Activated naive CD8-positive, alpha-beta T cell treated with anti-CD3 and anti-CD28 coated beads, Interleukin-2, amount 50 U/mL, for 24 hours (primary cell): Measurements from ENCODE around the gene PEX26.
A peak's percentile ranks its signal among the peaks of the same experiment; 100 is the strongest.
"Not testable (repeated sequence)": the region's sequence is repeated elsewhere in the genome, so short reads cannot be mapped to it uniquely, and the experiment has no call there.

Experiments used
- ATAC-seq: fragments of 150-1000 bp; cut with Tn5 transposase; one replicate; pipeline ENCODE4 v1.10.0; 2021
- DNase-seq: peaks from one replicate; pipeline ENCODE4 v3.0.0; 2021
- H3K27ac Mint-ChIP-seq: one replicate; pipeline ENCODE4 v1.8.0; 2021; ENCODE audit warnings: mild to moderate bottlenecking, mixed read lengths
- H3K27me3 Mint-ChIP-seq: one replicate; pipeline ENCODE4 v1.8.0; 2021; ENCODE audit warnings: mixed read lengths
- H3K36me3 Mint-ChIP-seq: one replicate; pipeline ENCODE4 v1.8.0; 2021; ENCODE audit warnings: low read depth, mixed read lengths
- H3K4me1 Mint-ChIP-seq: one replicate; pipeline ENCODE4 v1.8.0; 2021; ENCODE audit warnings: mixed read lengths
- H3K4me3 Mint-ChIP-seq: one replicate; pipeline ENCODE4 v1.8.0; 2021; ENCODE audit warnings: mild to moderate bottlenecking, moderate library complexity, mixed read lengths
- H3K9me3 Mint-ChIP-seq: one replicate; pipeline ENCODE4 v1.8.0; 2021; ENCODE audit warnings: mixed read lengths

Gene PEX26

GRCh38 chr22:18048441-18048898, 29.3 kb upstream of the PEX26 start:
- Mint-ChIP-seq H3K27me3 (peaks cover 9% of the 10 kb centered on the region), H3K9me3 (no peaks in the 10 kb centered on the region), H3K27ac (no peak overlapping the region), H3K4me3 (no peak overlapping the region), H3K4me1 (no peaks in the 10 kb centered on the region), H3K36me3 (no peaks in the 10 kb centered on the region)
- ATAC-seq (no peak), DNase-seq (no peak)

GRCh38 chr22:18050065-18050464, 27.7 kb upstream of the PEX26 start:
- DNase-seq (no peak), ATAC-seq (no peak)
- Mint-ChIP-seq H3K4me1 (no peaks in the 10 kb centered on the region), H3K36me3 (no peaks in the 10 kb centered on the region), H3K27ac (no peak overlapping the region), H3K9me3 (no peaks in the 10 kb centered on the region), H3K4me3 (no peak overlapping the region), H3K27me3 (peaks cover 9% of the 10 kb centered on the region)

GRCh38 chr22:18051113-18051512, 26.7 kb upstream of the PEX26 start:
- H3K4me3 Mint-ChIP-seq, H3K27ac Mint-ChIP-seq, DNase-seq, ATAC-seq, H3K27me3 Mint-ChIP-seq, H3K9me3 Mint-ChIP-seq, H3K4me1 Mint-ChIP-seq, H3K36me3 Mint-ChIP-seq: not testable (repeated sequence)

GRCh38 chr22:18053216-18053946, 24.4 kb upstream of the PEX26 start:
- H3K36me3 Mint-ChIP-seq, DNase-seq, H3K4me3 Mint-ChIP-seq, ATAC-seq, H3K4me1 Mint-ChIP-seq, H3K27ac Mint-ChIP-seq, H3K9me3 Mint-ChIP-seq, H3K27me3 Mint-ChIP-seq: not testable (repeated sequence)

GRCh38 chr22:18055619-18056160, 22.1 kb upstream of the PEX26 start:
- Mint-ChIP-seq H3K36me3 (no peaks in the 10 kb centered on the region), H3K4me3 (no peak overlapping the region), H3K4me1 (peaks cover 13% of the 10 kb centered on the region), H3K27ac (no peak overlapping the region), H3K27me3 (peaks cover 3% of the 10 kb centered on the region), H3K9me3 (no peaks in the 10 kb centered on the region)
- DNase-seq (no peak), ATAC-seq (no peak)

- H3K9me3 Mint-ChIP-seq = no peaks in the 10 kb centered on the region
- DNase-seq = no peak
- peak; percentile 38 for ATAC-seq
- peaks cover 13% of the 10 kb centered on the region for H3K4me1 Mint-ChIP-seq
- no peak overlapping the region for H3K4me3 Mint-ChIP-seq
- H3K36me3 Mint-ChIP-seq = no peaks in the 10 kb centered on the region
- peaks cover 3% of the 10 kb centered on the region for H3K27me3 Mint-ChIP-seq
- peak overlapping the region; percentile 26 for H3K27ac Mint-ChIP-seq
Observed at GRCh38 chr22:18056161-18056666, 21.6 kb upstream of the PEX26 start.

- H3K27me3 Mint-ChIP-seq = peaks cover 3% of the 10 kb centered on the region
- H3K4me3 Mint-ChIP-seq = no peak overlapping the region
- peaks cover 15% of the 10 kb centered on the region for H3K4me1 Mint-ChIP-seq
- ATAC-seq (no peak), DNase-seq (no peak)
- no peaks in the 10 kb centered on the region for H3K9me3 Mint-ChIP-seq
- no peaks in the 10 kb centered on the region for H3K36me3 Mint-ChIP-seq
- H3K27ac Mint-ChIP-seq = no peak overlapping the region
Observed at GRCh38 chr22:18056807-18057474, 20.8 kb upstream of the PEX26 start.

GRCh38 chr22:18057568-18058209, 20.1 kb upstream of the PEX26 start:
- ATAC-seq = no peak
- Mint-ChIP-seq H3K36me3 (no peaks in the 10 kb centered on the region), H3K9me3 (no peaks in the 10 kb centered on the region), H3K4me1 (peaks cover 15% of the 10 kb centered on the region), H3K27ac (no peak overlapping the region), H3K4me3 (no peak overlapping the region), H3K27me3 (peaks cover 3% of the 10 kb centered on the region)
- peak; percentile 25 for DNase-seq

- Mint-ChIP-seq H3K27ac (no peak overlapping the region), H3K27me3 (peaks cover 3% of the 10 kb centered on the region), H3K9me3 (no peaks in the 10 kb centered on the region), H3K4me1 (peaks cover 15% of the 10 kb centered on the region), H3K36me3 (no peaks in the 10 kb centered on the region), H3K4me3 (no peak overlapping the region)
- DNase-seq (no peak), ATAC-seq (no peak)
Observed at GRCh38 chr22:18058371-18059093, 19.3 kb upstream of the PEX26 start.

- no peaks in the 10 kb centered on the region for H3K36me3 Mint-ChIP-seq
- no peaks in the 10 kb centered on the region for H3K9me3 Mint-ChIP-seq
- ATAC-seq (no peak), DNase-seq (no peak)
- peaks cover 15% of the 10 kb centered on the region for H3K4me1 Mint-ChIP-seq
- H3K4me3 Mint-ChIP-seq = no peak overlapping the region
- H3K27me3 Mint-ChIP-seq = peaks cover 3% of the 10 kb centered on the region
- no peak overlapping the region for H3K27ac Mint-ChIP-seq
Observed at GRCh38 chr22:18059094-18059417, 18.7 kb upstream of the PEX26 start.

- ATAC-seq (no peak), DNase-seq (no peak)
- Mint-ChIP-seq H3K9me3 (no peaks in the 10 kb centered on the region), H3K27me3 (peaks cover 3% of the 10 kb centered on the region), H3K4me1 (peaks cover 15% of the 10 kb centered on the region), H3K36me3 (no peaks in the 10 kb centered on the region), H3K27ac (no peak overlapping the region), H3K4me3 (no peak overlapping the region)
Observed at GRCh38 chr22:18059473-18059872, 18.3 kb upstream of the PEX26 start.

GRCh38 chr22:18059991-18060390, 17.8 kb upstream of the PEX26 start:
- Mint-ChIP-seq H3K9me3 (no peaks in the 10 kb centered on the region), H3K4me1 (peaks cover 15% of the 10 kb centered on the region), H3K36me3 (no peaks in the 10 kb centered on the region), H3K27me3 (peaks cover 8% of the 10 kb centered on the region), H3K4me3 (no peak overlapping the region), H3K27ac (no peak overlapping the region)
- peak; percentile 45 for ATAC-seq
- DNase-seq = no peak

- Mint-ChIP-seq H3K27ac (no peak overlapping the region), H3K4me1 (peaks cover 15% of the 10 kb centered on the region), H3K27me3 (peaks cover 17% of the 10 kb centered on the region), H3K4me3 (no peak overlapping the region), H3K9me3 (no peaks in the 10 kb centered on the region), H3K36me3 (no peaks in the 10 kb centered on the region)
- ATAC-seq (peak; percentile 14), DNase-seq (no peak)
Observed at GRCh38 chr22:18060646-18061620, 16.9 kb upstream of the PEX26 start.
